HK-2 (cell line): ENCODE results near the gene EMILIN3.
"Not testable (repeated sequence)": the region's sequence is repeated elsewhere in the genome, so short reads cannot be mapped to it uniquely, and the experiment has no call there.

Source experiments
- DNase-seq: peaks from one replicate; pipeline ENCODE4 v3.0.0-alpha.2; 2018; ENCODE audit not compliant: unreplicated experiment

The EMILIN3 gene

GRCh38 chr20:41317546-41318270, 48.9 kb downstream of the EMILIN3 start, which contains the start of gene ZHX3:
ZHX3 (minus strand) TSS chr20:41317731; CDS start chr20:41204916, 112,815 bp downstream.
- DNase-seq, result peak; percentile 99

- peak; percentile 77 for DNase-seq
Measured at GRCh38 chr20:41316602-41317545, 49.7 kb downstream of the EMILIN3 start.

GRCh38 chr20:41316051-41316450, 50.6 kb downstream of the EMILIN3 start:
- no peak for DNase-seq

- no peak for DNase-seq
Measured at GRCh38 chr20:41314386-41314785, 52.2 kb downstream of the EMILIN3 start.

- not testable (repeated sequence) for DNase-seq
Measured at GRCh38 chr20:41312009-41312408, 54.6 kb downstream of the EMILIN3 start.
